ENCODE data around the gene COPS6.

DNA sequence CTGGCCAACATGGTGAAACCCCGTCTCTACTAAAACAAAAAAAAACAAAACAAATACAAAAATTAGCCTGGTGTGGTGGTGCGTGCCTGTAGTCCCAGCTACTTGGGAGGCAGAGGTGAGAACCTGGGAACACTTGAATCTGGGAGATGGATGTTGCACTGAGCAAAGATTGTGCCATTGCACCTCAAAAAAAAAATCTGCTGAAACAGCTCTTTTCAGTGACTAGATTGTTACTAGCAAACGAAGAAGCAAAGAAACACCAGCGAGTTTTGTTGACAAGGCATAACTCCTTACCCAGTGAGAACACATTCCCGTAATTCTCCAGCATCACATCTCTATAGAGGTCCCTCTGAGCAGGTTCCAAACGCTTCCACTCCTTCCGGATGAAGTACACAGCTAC, 13.9 kb upstream of the COPS6 start:
- TF ChIP-seq, protein P1, sequence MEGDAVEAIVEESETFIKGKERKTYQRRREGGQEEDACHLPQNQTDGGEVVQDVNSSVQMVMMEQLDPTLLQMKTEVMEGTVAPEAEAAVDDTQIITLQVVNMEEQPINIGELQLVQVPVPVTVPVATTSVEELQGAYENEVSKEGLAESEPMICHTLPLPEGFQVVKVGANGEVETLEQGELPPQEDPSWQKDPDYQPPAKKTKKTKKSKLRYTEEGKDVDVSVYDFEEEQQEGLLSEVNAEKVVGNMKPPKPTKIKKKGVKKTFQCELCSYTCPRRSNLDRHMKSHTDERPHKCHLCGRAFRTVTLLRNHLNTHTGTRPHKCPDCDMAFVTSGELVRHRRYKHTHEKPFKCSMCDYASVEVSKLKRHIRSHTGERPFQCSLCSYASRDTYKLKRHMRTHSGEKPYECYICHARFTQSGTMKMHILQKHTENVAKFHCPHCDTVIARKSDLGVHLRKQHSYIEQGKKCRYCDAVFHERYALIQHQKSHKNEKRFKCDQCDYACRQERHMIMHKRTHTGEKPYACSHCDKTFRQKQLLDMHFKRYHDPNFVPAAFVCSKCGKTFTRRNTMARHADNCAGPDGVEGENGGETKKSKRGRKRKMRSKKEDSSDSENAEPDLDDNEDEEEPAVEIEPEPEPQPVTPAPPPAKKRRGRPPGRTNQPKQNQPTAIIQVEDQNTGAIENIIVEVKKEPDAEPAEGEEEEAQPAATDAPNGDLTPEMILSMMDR (IDR thresholded peaks at IDR 0.05) = no peak
- TF ChIP-seq POLR2A (IDR thresholded peaks at IDR 0.05) = no peak
